WTC11 (cell line): ENCODE measurements around the gene PLCH2. TPM values are rescaled to one million over a fixed set of nuclear protein-coding genes. Genes with fewer than 3 reads are reported as not detected.

ENCODE experiments used
- ATAC-seq: fragments of 200-7000 bp; cut with Tn5 transposase; 2 replicates; pipeline ENCODE4 v1.10.0; 2021; ENCODE audit warnings: mild to moderate bottlenecking, moderate library complexity
- CTCF ChIA-PET: fragments of 300-600 bp; sonication (Branson Sonifier 250); formaldehyde crosslinking; loops from one replicate; lab custom pipeline; 2021; ENCODE audit warnings: antibody characterized with exemption; lab: Charles Lee
- POLR2A ChIA-PET: fragments of 350-600 bp; sonication (Branson Sonifier 250); formaldehyde crosslinking; loops from one replicate; lab custom pipeline; 2021; ENCODE audit warnings: antibody characterized with exemption; lab: Charles Lee
- DNase-seq: peaks from one replicate; pipeline ENCODE4 v3.0.0; 2021; ENCODE audit warnings: low spot score
- H3K27ac Mint-ChIP-seq: 2 replicates; pipeline ENCODE4 v1.8.0; 2021; ENCODE audit warnings: mixed read lengths
- H3K27me3 Mint-ChIP-seq: 2 replicates; pipeline ENCODE4 v1.8.0; 2021; ENCODE audit warnings: low read depth, mild to moderate bottlenecking, moderate library complexity, mixed read lengths
- H3K36me3 Mint-ChIP-seq: 2 replicates; pipeline ENCODE4 v1.8.0; 2021; ENCODE audit warnings: mixed read lengths
- H3K4me1 Mint-ChIP-seq: 2 replicates; pipeline ENCODE4 v1.8.0; 2022; ENCODE audit warnings: mixed read lengths
- H3K4me3 Mint-ChIP-seq: 2 replicates; pipeline ENCODE4 v1.8.0; 2021; ENCODE audit warnings: mild to moderate bottlenecking, moderate library complexity, mixed read lengths
- H3K9me3 Mint-ChIP-seq: 2 replicates; pipeline ENCODE4 v1.8.0; 2021; ENCODE audit warnings: mixed read lengths
- ATF1 ChIP-seq: sonication (generic); formaldehyde crosslinking; IDR thresholded peaks from 2 replicates; pipeline ENCODE4 v1.8.1; 2023; ENCODE audit warnings: mild to moderate bottlenecking, moderate library complexity, missing genetic modification reagents
- ATF2 ChIP-seq: sonication (generic); formaldehyde crosslinking; IDR thresholded peaks from 2 replicates; pipeline ENCODE4 v1.8.1; 2022; ENCODE audit warnings: low read depth, missing genetic modification reagents, borderline replicate concordance
- E2F4 ChIP-seq: sonication (generic); formaldehyde crosslinking; IDR thresholded peaks from 2 replicates; pipeline ENCODE4 v1.8.1; 2022; ENCODE audit warnings: low read depth, mild to moderate bottlenecking, moderate library complexity, missing genetic modification reagents, borderline replicate concordance
- ELF4 ChIP-seq: sonication (generic); formaldehyde crosslinking; IDR thresholded peaks from 2 replicates; pipeline ENCODE4 v1.8.1; 2022; ENCODE audit warnings: low read depth, mild to moderate bottlenecking, moderate library complexity, missing genetic modification reagents
- EMX1 ChIP-seq: fragments of 250-450 bp; sonication (Bioruptor Pico); IDR thresholded peaks from 2 replicates; pipeline ENCODE4 v1.8.0; 2021; ENCODE audit warnings: mild to moderate bottlenecking
- ERG ChIP-seq: fragments of 250-450 bp; sonication (Bioruptor Pico); IDR thresholded peaks from 2 replicates; pipeline ENCODE4 v1.8.0; 2021; ENCODE audit warnings: mild to moderate bottlenecking
- ESRRA ChIP-seq: sonication (generic); formaldehyde crosslinking; IDR thresholded peaks from 2 replicates; pipeline ENCODE4 v1.8.1; 2022; ENCODE audit warnings: mild to moderate bottlenecking, missing genetic modification reagents, borderline replicate concordance
- FOXJ3 ChIP-seq: sonication (generic); formaldehyde crosslinking; IDR thresholded peaks from 2 replicates; pipeline ENCODE4 v1.9.0; 2021; ENCODE audit warnings: missing genetic modification reagents, mild to moderate bottlenecking, borderline replicate concordance
- FOXP4 ChIP-seq: sonication (generic); formaldehyde crosslinking; IDR thresholded peaks from 2 replicates; pipeline ENCODE4 v1.8.0; 2022; ENCODE audit warnings: mild to moderate bottlenecking, missing genetic modification reagents
- GTF2I ChIP-seq: fragments of 250-450 bp; sonication (Bioruptor Pico); conservative IDR thresholded peaks from 2 replicates; pipeline ENCODE4 v1.4.0; 2021; ENCODE audit warnings: mild to moderate bottlenecking
- JAZF1 ChIP-seq: fragments of 250-450 bp; sonication (Bioruptor Pico); IDR thresholded peaks from 2 replicates; pipeline ENCODE4 v1.9.0; 2021; ENCODE audit warnings: moderate library complexity, mild to moderate bottlenecking, inconsistent platforms
- JUN ChIP-seq: sonication (generic); formaldehyde crosslinking; IDR thresholded peaks from 2 replicates; pipeline ENCODE4 v1.8.0; 2023; ENCODE audit warnings: mild to moderate bottlenecking, missing genetic modification reagents
- MAX ChIP-seq: sonication (generic); formaldehyde crosslinking; IDR thresholded peaks from 2 replicates; pipeline ENCODE4 v1.8.0; 2022; ENCODE audit warnings: mild to moderate bottlenecking, missing genetic modification reagents
- MLX ChIP-seq: sonication (generic); formaldehyde crosslinking; IDR thresholded peaks from 2 replicates; pipeline ENCODE4 v1.8.1; 2023; ENCODE audit warnings: mild to moderate bottlenecking, missing genetic modification reagents, moderate library complexity
- PREB ChIP-seq: sonication (generic); formaldehyde crosslinking; IDR thresholded peaks from 2 replicates; pipeline ENCODE4 v1.8.1; 2022; ENCODE audit warnings: mild to moderate bottlenecking, missing genetic modification reagents, moderate library complexity, borderline replicate concordance
- PRRX2 ChIP-seq: fragments of 250-450 bp; sonication (Bioruptor Pico); IDR thresholded peaks from 2 replicates; pipeline ENCODE4 v1.8.0; 2021; ENCODE audit warnings: mild to moderate bottlenecking
- RELA ChIP-seq: sonication (generic); formaldehyde crosslinking; IDR thresholded peaks from 2 replicates; pipeline ENCODE4 v1.8.1; 2022; ENCODE audit warnings: missing genetic modification reagents, mild to moderate bottlenecking, borderline replicate concordance
- STAT6 ChIP-seq: sonication (generic); formaldehyde crosslinking; conservative IDR thresholded peaks from 2 replicates; pipeline ENCODE4 v1.8.1; 2023; ENCODE audit warnings: mild to moderate bottlenecking, low read depth, missing genetic modification reagents, moderate library complexity
- TEAD1 ChIP-seq: sonication (generic); formaldehyde crosslinking; IDR thresholded peaks from 2 replicates; pipeline ENCODE4 v1.8.0; 2022; ENCODE audit warnings: mild to moderate bottlenecking, missing genetic modification reagents
- USF2 ChIP-seq: sonication (generic); formaldehyde crosslinking; IDR thresholded peaks from 2 replicates; pipeline ENCODE4 v1.8.1; 2023; ENCODE audit warnings: mild to moderate bottlenecking, missing genetic modification reagents, moderate library complexity
- ZNF512 ChIP-seq: sonication (generic); formaldehyde crosslinking; IDR thresholded peaks from 2 replicates; pipeline ENCODE4 v1.8.1; 2022; ENCODE audit warnings: missing genetic modification reagents, borderline replicate concordance
- total RNA-seq: library from RNA; stranded (reverse); gene quantifications from 3 replicates; pipeline ENCODE4 v1.2.3, GENCODE V29; 2021

PLCH2 gene
- total RNA-seq, 1 experiment from 2014 or later, result 0.17 TPM

- TF ChIP-seq MAX (CRISPR knock-in tag), result no peak
- TF ChIP-seq MLX (CRISPR knock-in tag), result no peak
- TF ChIP-seq ESRRA (CRISPR knock-in tag), result no peak
- no peak for TF ChIP-seq JAZF1 (CRISPR knock-in tag)
Observed at GRCh38 chr1:2488688-2489087, 12.6 kb downstream of the PLCH2 start (continued).

- Mint-ChIP-seq H3K4me1 (no peaks in the 10 kb centered on the region), H3K27ac (no peak overlapping the region), H3K9me3 (peaks cover 15% of the 10 kb centered on the region)
- no peak for DNase-seq
- CTCF ChIA-PET, result interaction anchor here (0.6 to 1.7 kb wide), 3 partner anchors 11 to 272 kb away, joined by 3 to 7 read pairs (median 5); no protein-coding TSS in a partner anchor
- TF ChIP-seq USF2 (CRISPR knock-in tag) (no peak), EMX1 (CRISPR knock-in tag) (no peak), PRRX2 (no peak), ATF1 (no peak), MLX (CRISPR knock-in tag) (no peak), FOXJ3 (no peak), FOXP4 (no peak), ELF4 (CRISPR knock-in tag) (no peak), STAT6 (CRISPR knock-in tag) (no peak), ZNF512 (CRISPR knock-in tag) (no peak), GTF2I (no peak), RELA (CRISPR knock-in tag) (no peak), ATF2 (no peak), E2F4 (no peak), ERG (CRISPR knock-in tag) (no peak), TEAD1 (CRISPR knock-in tag) (no peak), PREB (CRISPR knock-in tag) (no peak), JUN (CRISPR knock-in tag) (no peak)
- TF ChIP-seq, all 79 proteins: peak for 0
- H3K4me3 Mint-ChIP-seq, result no peak overlapping the region
- POLR2A ChIA-PET, result no interaction called here
- H3K27me3 Mint-ChIP-seq, result peaks cover 7% of the 10 kb centered on the region
- H3K36me3 Mint-ChIP-seq, result peaks cover 5% of the 10 kb centered on the region; the same call in 1 of the 2 replicates
- ATAC-seq, result no peak
Observed at GRCh38 chr1:2489615-2490014, 13.5 kb downstream of the PLCH2 start.
